HEK293 (cell line): ENCODE results near the gene HEATR5B.

Source experiments
- GLIS2 ChIP-seq: fragments of 450-650 bp; formaldehyde crosslinking; IDR thresholded peaks from 2 replicates; pipeline ENCODE4 v1.5.1; 2016; ENCODE audit warnings: missing biosample characterization, missing genetic modification characterization
- REST ChIP-seq: fragments of 450-650 bp; formaldehyde crosslinking; IDR thresholded peaks from 2 replicates; pipeline ENCODE4 v1.5.1; 2016; ENCODE audit warnings: missing biosample characterization, missing genetic modification characterization
- TRIM28 ChIP-seq: IDR thresholded peaks from 2 replicates; pipeline ENCODE4 v1.6.1; 2011; ENCODE audit warnings: low read length, control low read depth, borderline replicate concordance
- ZBTB1 ChIP-seq: fragments of 450-650 bp; formaldehyde crosslinking; IDR thresholded peaks from 2 replicates; pipeline ENCODE4 v1.5.1; 2016; ENCODE audit warnings: missing biosample characterization, missing genetic modification characterization
- ZBTB20 ChIP-seq: fragments of 450-650 bp; formaldehyde crosslinking; IDR thresholded peaks from 2 replicates; pipeline ENCODE4 v1.5.1; 2016; ENCODE audit warnings: missing biosample characterization, missing genetic modification characterization
- ZFP41 ChIP-seq: fragments of 450-650 bp; formaldehyde crosslinking; IDR thresholded peaks from 2 replicates; pipeline ENCODE4 v1.5.1; 2016; ENCODE audit warnings: missing biosample characterization, missing genetic modification characterization, borderline replicate concordance
- ZNF10 ChIP-seq: fragments of 450-650 bp; formaldehyde crosslinking; IDR thresholded peaks from 2 replicates; pipeline ENCODE4 v1.5.1; 2017; ENCODE audit warnings: missing biosample characterization, missing genetic modification characterization
- ZNF202 ChIP-seq: fragments of 450-650 bp; formaldehyde crosslinking; IDR thresholded peaks from 2 replicates; pipeline ENCODE4 v1.5.1; 2016; ENCODE audit warnings: missing biosample characterization, missing genetic modification characterization, borderline replicate concordance
- ZNF274 ChIP-seq, 2 experiments: fragments of 200-500 bp in 1 of 2; fragments of 450-650 bp in 1 of 2; sonication (Bioruptor generic) in 1 of 2; formaldehyde crosslinking in 1 of 2; IDR thresholded peaks; 2 replicates each; pipeline versions ENCODE4 v1.5.1 to v1.6.1; 2014 to 2016; ENCODE audit warnings: borderline replicate concordance in 1 of 2, inconsistent platforms in 1 of 2, low read length in 1 of 2, missing biosample characterization in 1 of 2, missing genetic modification characterization in 1 of 2
- ZNF660 ChIP-seq: fragments of 450-650 bp; IDR thresholded peaks from 2 replicates; pipeline ENCODE4 v1.5.1; 2018; ENCODE audit warnings: missing biosample characterization, mild to moderate bottlenecking, missing genetic modification characterization
- TF ChIP-seq, protein P1 (sequence below): fragments of 450-650 bp; formaldehyde crosslinking; IDR thresholded peaks from 2 replicates; pipeline ENCODE4 v1.5.1; 2016; ENCODE audit warnings: missing biosample characterization, missing genetic modification characterization
- TF ChIP-seq, protein P2 (sequence below): IDR thresholded peaks from 2 replicates; pipeline ENCODE4 v1.6.1; 2011; ENCODE audit warnings: mild to moderate bottlenecking, low read depth, low read length, borderline replicate concordance

DNA sequence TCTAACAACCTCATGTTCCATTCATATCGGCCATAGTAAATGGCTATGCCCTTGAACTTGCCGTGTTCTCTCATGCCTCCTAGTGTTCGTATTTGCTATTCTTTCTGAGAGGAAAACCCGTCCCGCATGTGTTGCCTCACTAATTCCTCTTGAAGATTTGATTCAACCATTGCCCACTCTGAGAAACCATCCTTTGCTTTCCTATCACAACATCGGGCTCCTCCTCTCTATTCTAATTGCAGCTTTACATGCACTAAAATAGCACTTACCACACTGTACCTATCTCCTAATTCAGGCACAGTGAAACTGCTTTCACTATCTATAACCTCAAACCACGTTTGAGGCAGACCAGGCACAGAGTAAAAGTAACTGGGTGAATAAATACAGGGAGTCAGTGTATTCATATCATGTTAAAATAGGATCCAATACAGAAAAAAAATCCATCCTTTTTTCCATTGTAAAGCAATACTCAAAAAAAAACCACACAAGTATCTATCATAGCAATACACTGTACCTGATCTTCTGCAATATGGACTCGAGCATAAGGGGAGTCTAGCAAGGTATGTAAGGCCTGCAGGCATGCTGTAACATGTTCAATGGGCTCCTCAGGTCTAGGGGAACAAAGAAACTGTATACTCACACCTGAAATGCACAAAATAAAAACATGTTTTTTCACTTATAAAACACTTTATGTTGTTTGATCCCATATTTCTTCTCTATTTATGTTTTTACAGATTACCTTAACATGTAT lies 78.9 kb downstream of the HEATR5B start:
- TF ChIP-seq ZBTB20 (tag by site-specific recombination), result no peak
- no peak for TF ChIP-seq TRIM28
- TF ChIP-seq, protein P1, sequence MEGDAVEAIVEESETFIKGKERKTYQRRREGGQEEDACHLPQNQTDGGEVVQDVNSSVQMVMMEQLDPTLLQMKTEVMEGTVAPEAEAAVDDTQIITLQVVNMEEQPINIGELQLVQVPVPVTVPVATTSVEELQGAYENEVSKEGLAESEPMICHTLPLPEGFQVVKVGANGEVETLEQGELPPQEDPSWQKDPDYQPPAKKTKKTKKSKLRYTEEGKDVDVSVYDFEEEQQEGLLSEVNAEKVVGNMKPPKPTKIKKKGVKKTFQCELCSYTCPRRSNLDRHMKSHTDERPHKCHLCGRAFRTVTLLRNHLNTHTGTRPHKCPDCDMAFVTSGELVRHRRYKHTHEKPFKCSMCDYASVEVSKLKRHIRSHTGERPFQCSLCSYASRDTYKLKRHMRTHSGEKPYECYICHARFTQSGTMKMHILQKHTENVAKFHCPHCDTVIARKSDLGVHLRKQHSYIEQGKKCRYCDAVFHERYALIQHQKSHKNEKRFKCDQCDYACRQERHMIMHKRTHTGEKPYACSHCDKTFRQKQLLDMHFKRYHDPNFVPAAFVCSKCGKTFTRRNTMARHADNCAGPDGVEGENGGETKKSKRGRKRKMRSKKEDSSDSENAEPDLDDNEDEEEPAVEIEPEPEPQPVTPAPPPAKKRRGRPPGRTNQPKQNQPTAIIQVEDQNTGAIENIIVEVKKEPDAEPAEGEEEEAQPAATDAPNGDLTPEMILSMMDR (tag by site-specific recombination), result peak; percentile 48; the same call in 1 of the 2 replicates
- TF ChIP-seq ZNF202 (tag by site-specific recombination), result no peak
- no peak for TF ChIP-seq ZNF660 (tag by site-specific recombination)
- TF ChIP-seq, protein P2, sequence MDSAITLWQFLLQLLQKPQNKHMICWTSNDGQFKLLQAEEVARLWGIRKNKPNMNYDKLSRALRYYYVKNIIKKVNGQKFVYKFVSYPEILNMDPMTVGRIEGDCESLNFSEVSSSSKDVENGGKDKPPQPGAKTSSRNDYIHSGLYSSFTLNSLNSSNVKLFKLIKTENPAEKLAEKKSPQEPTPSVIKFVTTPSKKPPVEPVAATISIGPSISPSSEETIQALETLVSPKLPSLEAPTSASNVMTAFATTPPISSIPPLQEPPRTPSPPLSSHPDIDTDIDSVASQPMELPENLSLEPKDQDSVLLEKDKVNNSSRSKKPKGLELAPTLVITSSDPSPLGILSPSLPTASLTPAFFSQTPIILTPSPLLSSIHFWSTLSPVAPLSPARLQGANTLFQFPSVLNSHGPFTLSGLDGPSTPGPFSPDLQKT, result no peak
- TF ChIP-seq ZNF274 (IDR thresholded peaks at IDR 0.05; ENCODE audit: low read length), result no peak
- no peak for TF ChIP-seq ZNF274 (tag by site-specific recombination; IDR thresholded peaks at IDR 0.05; ENCODE audit: borderline replicate concordance)
- no peak for TF ChIP-seq ZBTB1 (tag by site-specific recombination)
- TF ChIP-seq REST (tag by site-specific recombination), result no peak
- TF ChIP-seq ZFP41 (tag by site-specific recombination), result no peak
- TF ChIP-seq ZNF10 (tag by site-specific recombination), result no peak
- TF ChIP-seq GLIS2 (tag by site-specific recombination), result no peak
